GM10266 (cell line): ENCODE measurements around the gene ADGRE2.
"Not testable (repeated sequence)": the region's sequence is repeated elsewhere in the genome, so short reads cannot be mapped to it uniquely, and the experiment has no call there.

ENCODE experiments used
- DNase-seq: peaks from one replicate; pipeline ENCODE4 v3.0.0; 2012; ENCODE audit errors: extremely low spot score
- CTCF ChIP-seq: IDR thresholded peaks from 2 replicates; pipeline ENCODE4 v1.5.1; 2012; ENCODE audit warnings: mild to moderate bottlenecking, low read depth; ENCODE audit not compliant: control insufficient read depth, insufficient read depth; ENCODE audit errors: missing control alignments

The ADGRE2 gene

DNA sequence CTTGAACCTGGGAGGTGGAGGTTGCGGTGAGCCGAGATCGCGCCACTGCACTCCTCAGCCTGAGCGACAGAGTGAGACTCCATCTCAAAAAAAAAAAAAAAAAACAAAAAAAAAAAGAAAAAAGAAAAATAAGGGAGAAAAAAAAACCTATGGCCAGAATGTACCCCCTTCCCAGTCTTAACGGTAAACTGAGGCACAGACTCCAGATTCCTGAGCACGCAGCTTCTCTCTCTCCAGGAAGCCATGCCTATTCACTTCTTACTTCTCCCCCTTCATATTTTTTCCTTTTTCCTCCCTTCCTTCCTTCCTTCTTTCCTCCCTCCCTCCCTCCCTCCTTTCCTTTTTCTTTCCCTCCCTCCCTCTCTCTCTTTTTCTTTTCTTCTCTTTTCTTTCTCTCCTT, 5.4 kb downstream of the ADGRE2 start:
- TF ChIP-seq CTCF: no peak
- no peak for DNase-seq

- no peak for DNase-seq
Observed at GRCh38 chr19:14772467-14772866, 5.9 kb downstream of the ADGRE2 start.

GRCh38 chr19:14770944-14771839, 7.2 kb downstream of the ADGRE2 start:
- DNase-seq: no peak
- TF ChIP-seq CTCF: no peak

More at GRCh38 chr19:14772467-14772866, 5.9 kb downstream of the ADGRE2 start:
- no peak for TF ChIP-seq CTCF

DNA sequence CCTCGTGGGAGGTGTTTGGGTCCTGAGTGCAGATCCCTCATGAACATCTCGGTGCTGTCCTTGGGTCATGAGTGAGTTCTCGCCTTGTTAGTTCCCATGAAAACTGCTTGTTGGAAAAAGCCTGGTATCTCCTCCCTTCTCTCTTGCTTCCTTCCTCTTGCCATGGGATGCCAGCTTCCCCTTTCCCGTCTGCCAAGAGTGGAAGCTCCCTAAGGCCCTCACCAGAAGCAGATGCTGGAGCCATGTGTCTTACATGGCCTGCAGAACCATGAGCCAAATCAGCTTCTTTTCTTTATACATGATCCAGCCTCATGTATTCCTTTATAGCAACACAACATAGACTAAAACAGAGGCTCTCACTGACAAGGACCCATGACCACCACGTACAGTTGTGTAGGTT, 8.2 kb downstream of the ADGRE2 start:
- no peak for TF ChIP-seq CTCF
- DNase-seq: no peak

GRCh38 chr19:14769201-14769600, 9.2 kb downstream of the ADGRE2 start:
- TF ChIP-seq CTCF: no peak
- DNase-seq: no peak

DNA sequence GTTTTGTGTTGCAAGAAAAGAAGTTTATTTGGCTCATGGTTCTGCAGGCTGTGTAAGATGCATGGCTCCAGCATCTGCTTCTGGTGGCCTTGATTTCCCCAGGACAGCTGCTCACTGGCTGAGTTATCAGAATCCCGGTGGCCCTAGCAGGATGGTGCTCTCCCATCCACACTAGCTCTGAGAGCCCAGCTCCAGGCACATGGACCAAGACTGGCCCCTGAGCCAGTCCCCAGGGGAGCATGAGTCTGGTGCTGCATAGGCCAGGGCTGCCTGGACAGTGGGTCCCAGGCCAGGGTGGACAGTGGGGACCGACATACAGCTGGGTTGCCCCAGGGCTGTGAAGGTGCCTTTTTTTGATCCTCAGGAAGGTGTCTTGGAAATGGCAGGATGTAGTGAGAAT, 10.4 kb downstream of the ADGRE2 start:
- no peak for TF ChIP-seq CTCF
- DNase-seq: no peak

DNA sequence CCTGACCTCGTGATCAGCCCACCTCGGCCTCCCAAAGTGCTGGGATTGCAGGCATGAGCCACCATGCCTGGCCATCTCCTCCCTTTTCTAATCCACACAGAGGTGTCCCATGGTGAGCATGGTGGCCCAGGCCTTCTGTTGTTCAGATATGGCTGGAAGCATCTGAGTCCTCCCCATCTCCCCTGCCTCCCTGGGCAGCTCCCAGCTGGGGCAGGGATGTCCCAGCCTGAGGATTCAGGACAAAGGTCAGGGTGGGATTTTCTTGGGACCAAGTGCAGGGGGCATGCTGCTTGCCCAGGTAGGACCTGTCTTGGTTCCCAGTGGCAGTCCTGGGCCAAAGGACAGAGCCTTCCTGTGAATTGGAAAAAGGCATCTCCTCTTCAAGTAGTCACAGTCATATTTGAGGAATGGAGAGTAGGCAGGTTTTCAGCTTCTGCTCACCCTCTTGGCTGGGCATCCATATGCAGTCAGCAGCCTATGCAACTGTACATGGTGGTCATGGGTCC, 10.8 kb downstream of the ADGRE2 start:
- DNase-seq: no peak
- no peak for TF ChIP-seq CTCF

- not testable (repeated sequence) for DNase-seq
Observed at GRCh38 chr19:14765841-14766240, 12.5 kb downstream of the ADGRE2 start.

GRCh38 chr19:14765403-14765802, 13.0 kb downstream of the ADGRE2 start:
- not testable (repeated sequence) for DNase-seq
